GM21786 (cell line): ENCODE results near the gene FOXN1.

Source experiments
- ATAC-seq: cut with Tn5 transposase; IDR thresholded peaks from one replicate; pipeline ENCODE4 v1.9.1; 2021; ENCODE audit not compliant: unreplicated experiment

FOXN1 gene

GRCh38 chr17:28476076-28476865 is 29.9 kb upstream of the FOXN1 start:
- ATAC-seq = no peak

GRCh38 chr17:28477928-28478327 is 28.2 kb upstream of the FOXN1 start:
- no peak for ATAC-seq

GRCh38 chr17:28478712-28479615 is 27.2 kb upstream of the FOXN1 start:
- no peak for ATAC-seq

GRCh38 chr17:28480278-28480677 is 25.9 kb upstream of the FOXN1 start:
- no peak for ATAC-seq

GRCh38 chr17:28480799-28481571 is 25.2 kb upstream of the FOXN1 start:
- ATAC-seq = no peak

GRCh38 chr17:28482551-28483199 is 23.5 kb upstream of the FOXN1 start:
- no peak for ATAC-seq

- ATAC-seq = peak; percentile 84
Observed at GRCh38 chr17:28484296-28484695, 21.9 kb upstream of the FOXN1 start.

GRCh38 chr17:28485049-28485448 is 21.1 kb upstream of the FOXN1 start:
- ATAC-seq = no peak

- no peak for ATAC-seq
Observed at GRCh38 chr17:28487881-28488532, 18.1 kb upstream of the FOXN1 start.

- no peak for ATAC-seq
Observed at GRCh38 chr17:28488533-28489276, 17.4 kb upstream of the FOXN1 start.

- no peak for ATAC-seq
Observed at GRCh38 chr17:28491286-28491685, 14.9 kb upstream of the FOXN1 start.

- ATAC-seq = no peak
Observed at GRCh38 chr17:28491860-28492259, 14.3 kb upstream of the FOXN1 start.

GRCh38 chr17:28492352-28493310 is 13.5 kb upstream of the FOXN1 start:
- ATAC-seq = no peak

GRCh38 chr17:28493460-28493859 is 12.7 kb upstream of the FOXN1 start:
- no peak for ATAC-seq

- peak; percentile 50 for ATAC-seq
Observed at GRCh38 chr17:28494445-28495188, 11.5 kb upstream of the FOXN1 start.

GRCh38 chr17:28495635-28496034 is 10.5 kb upstream of the FOXN1 start:
- no peak for ATAC-seq

GRCh38 chr17:28497931-28498330 is 8.2 kb upstream of the FOXN1 start:
- ATAC-seq = no peak
